ENCODE results near the gene TXNDC2.
"Not testable (repeated sequence)": the region's sequence is repeated elsewhere in the genome, so short reads cannot be mapped to it uniquely, and the experiment has no call there.

TXNDC2 gene

GRCh38 chr18:9885170-9886004 lies at the start of gene TXNDC2:
Gene TXNDC2, plus strand, starts transcription at chr18:9885973. Its CDS starts 708 bp downstream, at chr18:9886681.
- intact Hi-C loops (cut with DNase I): no loop called here
- no peak for DNase-seq

- DNase-seq: no peak
- intact Hi-C loops (cut with DNase I): no loop called here
These were observed 47.5 kb upstream of the TXNDC2 start for GRCh38 chr18:9838144-9838877.

- DNase-seq: no peak
- intact Hi-C loops (cut with DNase I): no loop called here
These were observed 46.6 kb upstream of the TXNDC2 start for GRCh38 chr18:9839211-9839610.

GRCh38 chr18:9839853-9840252 lies 45.9 kb upstream of the TXNDC2 start:
- no peak for DNase-seq
- intact Hi-C loops (cut with DNase I): no loop called here

- DNase-seq: no peak
- intact Hi-C loops (cut with DNase I): no loop called here
These were observed 44.0 kb upstream of the TXNDC2 start for GRCh38 chr18:9841752-9842151.

- intact Hi-C loops (cut with DNase I): no loop called here
- DNase-seq: no peak
These were observed 43.3 kb upstream of the TXNDC2 start for GRCh38 chr18:9842448-9842847.

- intact Hi-C loops (cut with DNase I): no loop called here
- DNase-seq: no peak
These were observed 40.5 kb upstream of the TXNDC2 start for GRCh38 chr18:9845256-9845655.

GRCh38 chr18:9846162-9846925 lies 39.4 kb upstream of the TXNDC2 start:
- intact Hi-C loops (cut with DNase I): no loop called here
- no peak for DNase-seq

GRCh38 chr18:9848170-9848879 lies 37.4 kb upstream of the TXNDC2 start:
- intact Hi-C loops (cut with DNase I): no loop called here
- DNase-seq: no peak

GRCh38 chr18:9849407-9850283 lies 36.1 kb upstream of the TXNDC2 start:
- no peak for DNase-seq
- intact Hi-C loops (cut with DNase I): no loop called here

- intact Hi-C loops (cut with DNase I): no loop called here
- DNase-seq: no peak
These were observed 35.5 kb upstream of the TXNDC2 start for GRCh38 chr18:9850309-9850708.

- intact Hi-C loops (cut with DNase I): no loop called here
- DNase-seq: no peak
These were observed 34.3 kb upstream of the TXNDC2 start for GRCh38 chr18:9851511-9851910.

- intact Hi-C loops (cut with DNase I): no loop called here
- DNase-seq: no peak
These were observed 33.3 kb upstream of the TXNDC2 start for GRCh38 chr18:9852266-9853081.

- intact Hi-C loops (cut with DNase I): no loop called here
These were observed 30.7 kb upstream of the TXNDC2 start for GRCh38 chr18:9854801-9855676.

GRCh38 chr18:9855681-9856080 lies 30.1 kb upstream of the TXNDC2 start:
- DNase-seq: no peak
- intact Hi-C loops (cut with DNase I): no loop called here

More at GRCh38 chr18:9854801-9855676, 30.7 kb upstream of the TXNDC2 start:
- no peak for DNase-seq

- no peak for DNase-seq
- intact Hi-C loops (cut with DNase I): no loop called here
These were observed 29.7 kb upstream of the TXNDC2 start for GRCh38 chr18:9856092-9856491.

- intact Hi-C loops (cut with DNase I): not testable (repeated sequence)
These were observed 28.2 kb upstream of the TXNDC2 start for GRCh38 chr18:9857479-9857998.

More at GRCh38 chr18:9857479-9857998, 28.2 kb upstream of the TXNDC2 start:
- not testable (repeated sequence) for DNase-seq

Measured in posterior cingulate gyrus (tissue), 11 donors.